GM23338 (cell line): ENCODE measurements around the gene TDP2. TPM values are rescaled to one million over a fixed set of nuclear protein-coding genes. Genes with fewer than 3 reads are reported as not detected.

Source experiments
- ATAC-seq: fragments of 200-7000 bp; cut with Tn5 transposase; 3 replicates; pipeline ENCODE4 v1.9.1; 2020
- DNase-seq: peaks from one replicate; pipeline ENCODE4 v3.0.0-alpha.2; 2015; ENCODE audit warnings: low spot score
- H2AFZ ChIP-seq: fragments of 200-600 bp; sonication (generic); 2 replicates; pipeline ENCODE4 v1.8.0; 2016; ENCODE audit warnings: antibody characterized with exemption, mild to moderate bottlenecking, moderate library complexity
- H3F3A ChIP-seq: fragments of 200-600 bp; sonication (generic); replicated peaks from 2 replicates; pipeline ENCODE4 v1.8.0; 2017; ENCODE audit warnings: antibody characterized with exemption, mixed run types, low read depth
- H3K27ac ChIP-seq: fragments of 200-600 bp; sonication (generic); 2 replicates; pipeline ENCODE4 v1.6.1; 2016; ENCODE audit warnings: low read depth
- H3K27me3 ChIP-seq: fragments of 200-600 bp; sonication (generic); 2 replicates; pipeline ENCODE4 v1.8.0; 2016; ENCODE audit warnings: mild to moderate bottlenecking, mixed run types, moderate library complexity; ENCODE audit not compliant: insufficient read depth
- H3K36me3 ChIP-seq: fragments of 200-600 bp; sonication (generic); 2 replicates; pipeline ENCODE4 v1.8.0; 2016; ENCODE audit warnings: mild to moderate bottlenecking; ENCODE audit not compliant: insufficient read depth
- H3K4me1 ChIP-seq: fragments of 200-600 bp; sonication (generic); 2 replicates; pipeline ENCODE4 v1.8.0; 2016; ENCODE audit warnings: mild to moderate bottlenecking, moderate library complexity; ENCODE audit not compliant: insufficient read depth
- H3K4me2 ChIP-seq: fragments of 200-600 bp; sonication (generic); 2 replicates; pipeline ENCODE4 v1.7.1; 2017; ENCODE audit warnings: mixed run types
- H3K4me3 ChIP-seq: fragments of 200-600 bp; sonication (generic); 2 replicates; pipeline ENCODE4 v1.6.1; 2016; ENCODE audit warnings: mixed run types
- H3K79me2 ChIP-seq: fragments of 200-600 bp; sonication (generic); replicated peaks from 2 replicates; pipeline ENCODE4 v1.8.0; 2017; ENCODE audit warnings: mild to moderate bottlenecking; ENCODE audit not compliant: insufficient read depth
- H3K9me2 ChIP-seq: fragments of 200-600 bp; sonication (generic); 2 replicates; pipeline ENCODE4 v1.8.0; 2017; ENCODE audit not compliant: insufficient read depth
- H4K20me1 ChIP-seq: fragments of 200-600 bp; sonication (generic); replicated peaks from 2 replicates; pipeline ENCODE4 v1.8.0; 2017; ENCODE audit warnings: mild to moderate bottlenecking; ENCODE audit not compliant: insufficient read depth
- H3K27ac Mint-ChIP-seq: 2 replicates; pipeline ENCODE4 v1.8.0; 2020; ENCODE audit warnings: inconsistent platforms, mild to moderate bottlenecking, moderate library complexity, mixed read lengths
- H3K27me3 Mint-ChIP-seq: 3 replicates; pipeline ENCODE4 v1.8.0; 2022; ENCODE audit warnings: low read depth, mild to moderate bottlenecking, moderate library complexity, mixed read lengths, inconsistent platforms; ENCODE audit not compliant: insufficient read depth, poor library complexity
- H3K36me3 Mint-ChIP-seq: 3 replicates; pipeline ENCODE4 v1.8.0; 2021; ENCODE audit warnings: low read depth, mild to moderate bottlenecking, inconsistent platforms, moderate library complexity, mixed read lengths
- H3K4me1 Mint-ChIP-seq: 3 replicates; pipeline ENCODE4 v1.8.0; 2020; ENCODE audit warnings: mild to moderate bottlenecking, inconsistent platforms, mixed read lengths
- H3K4me3 Mint-ChIP-seq: 3 replicates; pipeline ENCODE4 v1.8.0; 2021; ENCODE audit warnings: moderate library complexity, mild to moderate bottlenecking, inconsistent platforms, mixed read lengths
- H3K9me3 Mint-ChIP-seq: 3 replicates; pipeline ENCODE4 v1.8.0; 2020; ENCODE audit warnings: moderate library complexity, mild to moderate bottlenecking, inconsistent platforms, mixed read lengths
- ETS1 ChIP-seq: IDR thresholded peaks from 2 replicates; pipeline ENCODE4 v1.6.1; 2016; ENCODE audit warnings: antibody characterized with exemption
- JUNB ChIP-seq: IDR thresholded peaks from one replicate; pipeline ENCODE4 v1.6.1; 2016; ENCODE audit warnings: antibody characterized with exemption; ENCODE audit not compliant: unreplicated experiment
- NANOG ChIP-seq: IDR thresholded peaks from 2 replicates; pipeline ENCODE4 v1.6.1; 2016; ENCODE audit warnings: antibody characterized with exemption, borderline replicate concordance
- STAT1 ChIP-seq: IDR thresholded peaks from one replicate; pipeline ENCODE4 v1.6.1; 2016; ENCODE audit warnings: antibody characterized with exemption; ENCODE audit not compliant: unreplicated experiment
- ZNF331 ChIP-seq: fragments of 250-450 bp; sonication (Bioruptor Pico); IDR thresholded peaks from 2 replicates; pipeline ENCODE4 v1.5.0; 2020; ENCODE audit warnings: low read depth, mild to moderate bottlenecking, moderate library complexity
- ZNF462 ChIP-seq: fragments of 250-450 bp; sonication (Bioruptor Pico); IDR thresholded peaks from 2 replicates; pipeline ENCODE4 v1.5.0; 2020; ENCODE audit warnings: mild to moderate bottlenecking, moderate library complexity
- polyA plus RNA-seq: library from polyadenylated mRNA; unstranded; fragments of >200 nt; fragmentation: Nextera tagmentation; extraction: Ambion mirVana; gene quantifications from 2 replicates; pipeline ENCODE4 v1.2.1, GENCODE V29; 2016
- total RNA-seq: library from RNA; depleted of rRNA; stranded (reverse); fragments of >200 nt; shearing (Covaris generic); gene quantifications from 2 replicates; pipeline ENCODE4 v1.2.3, GENCODE V29; 2014

Gene TDP2
- total and polyA plus RNA-seq, 2 experiments from 2014 or later: 46.8 to 47.8 TPM

GRCh38 chr6:24630856-24631505 is 35.7 kb downstream of the TDP2 start:
- no peaks in the 10 kb centered on the region for H3K79me2 ChIP-seq
- H3K4me1 Mint-ChIP-seq: peaks cover 31% of the 10 kb centered on the region
- no peaks in the 10 kb centered on the region for H4K20me1 ChIP-seq
- peaks cover 15% of the 10 kb centered on the region; the same call in 1 of the 2 replicates for H3K4me1 ChIP-seq
- TF ChIP-seq ZNF462 (CRISPR knock-in tag) (no peak), STAT1 (no peak)
- no peak for DNase-seq
- peak; percentile 74 for ATAC-seq
- no peaks in the 10 kb centered on the region for H3K27me3 ChIP-seq
- no peaks in the 10 kb centered on the region for H3K27me3 Mint-ChIP-seq
- no peak overlapping the region for H3K27ac ChIP-seq
- no peak overlapping the region for H3K27ac Mint-ChIP-seq
- peak overlapping the region; percentile 82 for H2AFZ ChIP-seq
- H3K4me3 ChIP-seq: no peak overlapping the region
- H3K4me2 ChIP-seq: 0 out of 2 replicates have a peak overlapping the region, but pooled peaks have one; percentile 19
- H3K9me3 Mint-ChIP-seq: 0 out of 3 replicates have a peak, but pooled peaks cover 2% of the 10 kb centered on the region
- H3K4me3 Mint-ChIP-seq: no peak overlapping the region
- no peaks in the 10 kb centered on the region for H3K9me2 ChIP-seq
- H3K36me3 ChIP-seq: no peaks in the 10 kb centered on the region
- no peaks in the 10 kb centered on the region for H3F3A ChIP-seq
- peaks cover 5% of the 10 kb centered on the region; the same call in 1 of the 3 replicates for H3K36me3 Mint-ChIP-seq

DNA sequence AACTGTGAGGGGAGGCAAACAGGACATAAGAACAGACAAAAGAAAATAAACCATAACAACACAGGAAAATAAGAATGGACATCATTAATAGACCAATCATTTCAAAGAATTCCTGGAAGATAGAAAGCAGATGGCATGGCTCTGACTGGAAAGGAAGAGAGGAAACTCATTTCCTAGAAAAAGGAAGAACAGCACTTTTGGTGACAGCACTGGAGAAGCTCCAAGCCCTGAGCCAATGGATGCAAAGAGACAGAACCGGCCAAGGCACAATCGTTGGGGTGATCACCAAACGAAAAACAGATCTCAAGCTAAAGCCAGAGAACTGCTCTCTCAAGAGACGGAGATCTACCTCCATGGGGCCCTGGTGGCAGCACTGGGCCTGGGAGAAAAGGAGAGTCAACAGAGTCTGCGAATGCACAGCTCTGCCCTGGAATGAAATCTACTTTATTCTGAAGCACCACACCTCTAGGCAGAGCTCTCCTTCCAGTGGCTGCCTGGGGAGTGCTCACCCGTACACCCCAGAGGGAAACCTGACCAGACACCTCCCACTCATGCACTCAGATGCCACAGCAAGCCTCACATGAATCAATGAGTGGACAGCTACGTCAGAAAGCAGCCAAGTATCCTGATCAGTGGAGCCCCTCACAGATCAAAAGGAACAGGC is 44.9 kb downstream of the TDP2 start:
- H3K79me2 ChIP-seq: no peaks in the 10 kb centered on the region
- H3K36me3 ChIP-seq: no peaks in the 10 kb centered on the region
- Mint-ChIP-seq H3K9me3 (no peaks in the 10 kb centered on the region), H3K27me3 (no peaks in the 10 kb centered on the region), H3K4me3 (no peak overlapping the region), H3K36me3 (no peaks in the 10 kb centered on the region), H3K27ac (no peak overlapping the region), H3K4me1 (peaks cover 17% of the 10 kb centered on the region)
- H3F3A ChIP-seq: no peaks in the 10 kb centered on the region
- no peaks in the 10 kb centered on the region for H3K9me2 ChIP-seq
- no peak overlapping the region for H3K4me2 ChIP-seq
- no peak for DNase-seq
- peak overlapping the region; percentile 70; the same call in 1 of the 2 replicates for H2AFZ ChIP-seq
- H3K27me3 ChIP-seq: no peaks in the 10 kb centered on the region
- no peak overlapping the region for H3K4me3 ChIP-seq
- H4K20me1 ChIP-seq: no peaks in the 10 kb centered on the region
- H3K27ac ChIP-seq: no peak overlapping the region
- peaks cover 9% of the 10 kb centered on the region; the same call in 1 of the 2 replicates for H3K4me1 ChIP-seq
- ATAC-seq: peak; percentile 59
- TF ChIP-seq ZNF331 (CRISPR knock-in tag) (no peak), ETS1 (no peak), NANOG (no peak), JUNB (no peak)
